Neuronal stem cell (in vitro differentiated cells): ENCODE results near the gene TNFRSF13B.
A peak's percentile ranks its signal among the peaks of the same experiment; 100 is the strongest.

Source experiments
- DNase-seq: peaks from one replicate; pipeline ENCODE4 v3.0.0-alpha.2; 2013; ENCODE audit warnings: low spot score
- H2AFZ ChIP-seq: one replicate; pipeline ENCODE4 v1.6.1; 2013; ENCODE audit warnings: mild to moderate bottlenecking, low read length, inconsistent platforms
- H2AK5ac ChIP-seq: 2 replicates; pipeline ENCODE4 v1.6.1; 2013; ENCODE audit warnings: low read depth, mild to moderate bottlenecking, inconsistent platforms, low read length, moderate library complexity, mixed read lengths
- H2BK120ac ChIP-seq: 2 replicates; pipeline ENCODE4 v1.6.1; 2013; ENCODE audit warnings: low read depth, mild to moderate bottlenecking, inconsistent platforms, low read length, moderate library complexity, mixed read lengths
- H2BK12ac ChIP-seq: one replicate; pipeline ENCODE4 v1.6.1; 2013; ENCODE audit warnings: low read length, inconsistent platforms
- H2BK15ac ChIP-seq: 2 replicates; pipeline ENCODE4 v1.6.1; 2013; ENCODE audit warnings: mild to moderate bottlenecking, low read length, inconsistent platforms, mixed read lengths
- H2BK5ac ChIP-seq: one replicate; pipeline ENCODE4 v1.6.1; 2013; ENCODE audit warnings: inconsistent platforms, mild to moderate bottlenecking, low read length, moderate library complexity
- H3K14ac ChIP-seq: one replicate; pipeline ENCODE4 v1.6.1; 2013; ENCODE audit warnings: low read length, inconsistent platforms
- H3K18ac ChIP-seq: 2 replicates; pipeline ENCODE4 v1.6.1; 2013; ENCODE audit warnings: low read length, inconsistent platforms
- H3K23ac ChIP-seq: 2 replicates; pipeline ENCODE4 v1.6.1; 2013; ENCODE audit warnings: low read depth, mild to moderate bottlenecking, mixed read lengths, low read length, inconsistent platforms; ENCODE audit not compliant: poor library complexity
- H3K27ac ChIP-seq: replicated peaks from 3 replicates; pipeline ENCODE4 v1.5.1; 2013; ENCODE audit warnings: low read length, inconsistent platforms
- H3K27me3 ChIP-seq, 3 experiments: 2 replicates each; pipeline ENCODE4 v1.6.1; 2013; ENCODE audit warnings: low read length in 3 of 3, mild to moderate bottlenecking in 2 of 3, inconsistent platforms in 1 of 3, low read depth in 1 of 3, mixed read lengths in 1 of 3, moderate library complexity in 1 of 3; ENCODE audit not compliant: control insufficient read depth in 3 of 3, insufficient read depth in 3 of 3
- H3K36me3 ChIP-seq, 2 donors: replicated peaks in 1 of 2; 2 replicates each; pipeline ENCODE4 v1.6.1; 2013; ENCODE audit warnings: low read length in 2 of 2; ENCODE audit not compliant: control insufficient read depth in 2 of 2, insufficient read depth in 2 of 2
- H3K4ac ChIP-seq: 2 replicates; pipeline ENCODE4 v1.6.1; 2013; ENCODE audit warnings: inconsistent platforms, mild to moderate bottlenecking, low read length, moderate library complexity
- H3K4me1 ChIP-seq, 2 donors: 1 replicate in 1 of 2; 2 replicates in 1 of 2; pipeline ENCODE4 v1.6.1; 2013; ENCODE audit warnings: low read length in 2 of 2, low read depth in 1 of 2; ENCODE audit not compliant: control insufficient read depth in 2 of 2, insufficient read depth in 1 of 2
- H3K4me2 ChIP-seq: one replicate; pipeline ENCODE4 v1.6.1; 2013; ENCODE audit warnings: mild to moderate bottlenecking, low read length, inconsistent platforms; ENCODE audit not compliant: insufficient read depth, poor library complexity, severe bottlenecking
- H3K4me3 ChIP-seq, 2 donors: 2 replicates each; pipeline ENCODE4 v1.5.1; 2013; ENCODE audit warnings: low read length in 2 of 2, mild to moderate bottlenecking in 2 of 2, inconsistent platforms in 1 of 2, moderate library complexity in 1 of 2
- H3K79me1 ChIP-seq: one replicate; pipeline ENCODE4 v1.6.1; 2013; ENCODE audit warnings: low read depth, mild to moderate bottlenecking, inconsistent platforms, low read length, moderate library complexity
- H3K9ac ChIP-seq: one replicate; pipeline ENCODE4 v1.6.1; 2013; ENCODE audit warnings: mild to moderate bottlenecking, low read depth, low read length, inconsistent platforms; ENCODE audit not compliant: poor library complexity
- H3K9me3 ChIP-seq, 2 donors: replicated peaks in 1 of 2; 2 replicates each; pipeline versions ENCODE3 to v1.6.1; 2013; ENCODE audit warnings: low read length in 2 of 2, mild to moderate bottlenecking in 2 of 2, inconsistent platforms in 1 of 2, low read depth in 1 of 2, mixed read lengths in 1 of 2, moderate library complexity in 1 of 2; ENCODE audit not compliant: control insufficient read depth in 2 of 2, insufficient read depth in 1 of 2
- H4K8ac ChIP-seq: one replicate; pipeline ENCODE4 v1.6.1; 2013; ENCODE audit warnings: low read depth, mild to moderate bottlenecking, inconsistent platforms, low read length, moderate library complexity
- H4K91ac ChIP-seq: one replicate; pipeline ENCODE4 v1.6.1; 2013; ENCODE audit warnings: low read length, low read depth, mild to moderate bottlenecking, inconsistent platforms; ENCODE audit not compliant: poor library complexity
- WGBS, 2 donors: extraction: QIAGEN DNeasy Blood & Tissue Kit; methylation state at CpG; one replicate each; pipeline ENCODE4 v1.1.7; 2013; ENCODE audit warnings: missing lambda C conversion rate in 2 of 2, mixed read lengths in 1 of 2; ENCODE audit not compliant: insufficient read length in 2 of 2, insufficient replicate concordance in 1 of 2; ENCODE audit errors: extremely low coverage in 2 of 2; 5-methylcytosine and 5-hydroxymethylcytosine counted together

The TNFRSF13B gene

DNA sequence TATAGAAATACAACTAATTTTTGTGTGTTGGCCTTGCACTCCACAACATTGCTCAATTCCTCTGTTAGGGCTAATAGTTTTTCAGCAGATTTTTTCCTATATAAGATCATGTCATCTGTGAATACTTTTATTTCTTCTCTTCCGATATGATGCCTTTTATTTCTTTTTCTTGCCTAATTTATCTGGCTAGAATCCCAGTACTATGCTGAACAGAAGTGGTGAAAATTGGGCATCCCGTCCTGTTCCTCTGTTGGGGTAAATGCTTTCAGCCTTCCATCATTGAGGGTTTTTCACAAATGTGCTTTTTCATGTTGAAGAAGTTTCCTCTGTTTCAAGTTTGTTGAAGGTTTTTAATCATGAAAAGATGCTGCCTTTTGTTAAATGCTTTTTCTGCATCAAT, 22.7 kb upstream of the TNFRSF13B start:
- Histone ChIP-seq H3K4ac (no peak overlapping the region), H2AK5ac (no peak overlapping the region), H3K14ac (no peak overlapping the region), H2AFZ (no peak overlapping the region), H2BK5ac (no peak overlapping the region), H3K27me3 (no peaks in the 10 kb centered on the region), H2BK120ac (no peak overlapping the region), H3K4me3 (no peak overlapping the region), H3K9ac (no peak overlapping the region), H3K79me1 (no peaks in the 10 kb centered on the region), H3K9me3 (peaks cover 0 to 4% of the 10 kb centered on the region in 2 donors), H2BK15ac (no peak overlapping the region), H3K36me3 (no peaks in the 10 kb centered on the region), H4K8ac (no peak overlapping the region), H2BK12ac (no peak overlapping the region), H3K23ac (no peak overlapping the region), H3K18ac (no peak overlapping the region), H3K27ac (no peak overlapping the region), H3K4me1 (no peaks in the 10 kb centered on the region), H3K4me2 (no peak overlapping the region), H4K91ac (no peak overlapping the region)
- no peak for DNase-seq
- WGBS, 2 donors: no CpG with 5 or more reads among the region's 2 CpGs

DNA sequence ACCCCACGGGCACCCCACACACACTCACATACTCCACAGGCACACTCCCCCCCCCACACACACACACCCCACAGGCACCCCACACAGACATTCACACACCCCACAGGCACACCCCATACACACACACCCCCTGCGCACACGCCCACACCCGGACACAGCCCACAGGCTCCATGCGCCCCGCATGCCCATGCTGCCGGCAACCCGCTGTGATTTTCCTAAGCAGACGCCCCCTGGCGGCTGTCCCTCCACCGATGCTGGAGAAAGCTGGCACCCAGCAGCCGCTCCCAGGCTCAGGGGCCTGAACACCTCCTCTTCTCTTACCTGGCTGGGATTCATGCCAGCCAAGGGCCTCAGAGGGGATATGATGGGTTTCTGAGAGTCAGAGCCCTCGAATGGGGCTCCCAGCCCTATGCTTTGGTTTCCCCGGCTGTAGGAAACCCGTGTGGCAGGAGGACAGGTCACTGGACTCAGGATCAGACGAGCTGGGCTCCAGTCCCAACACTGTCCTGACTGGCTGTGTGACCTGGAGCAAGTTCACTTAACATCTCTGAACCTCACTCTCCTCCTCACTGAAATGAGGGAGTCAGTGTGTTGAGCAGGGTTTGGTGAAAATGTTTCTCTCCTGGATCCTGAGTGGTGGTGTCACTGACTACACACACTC, 19.6 kb upstream of the TNFRSF13B start:
- Histone ChIP-seq H3K4me1 (peaks cover 0 to 2% of the 10 kb centered on the region in 2 donors), H4K91ac (no peak overlapping the region), H2BK12ac (no peak overlapping the region), H3K36me3 (no peaks in the 10 kb centered on the region), H3K9me3 (no peaks in the 10 kb centered on the region), H3K79me1 (peaks cover 2% of the 10 kb centered on the region), H3K4me2 (peak overlapping the region; percentile 36), H2BK120ac (no peak overlapping the region), H3K4me3 (no peak overlapping the region), H2AFZ (peak overlapping the region; percentile 28), H3K23ac (no peak overlapping the region), H2AK5ac (no peak overlapping the region), H3K9ac (no peak overlapping the region), H4K8ac (no peak overlapping the region), H2BK5ac (peak overlapping the region; percentile 67), H3K4ac (no peak overlapping the region), H3K27me3 (peaks cover 0 to 2% (median 0%) of the 10 kb centered on the region in 3 experiments), H2BK15ac (no peak overlapping the region), H3K14ac (no peak overlapping the region), H3K18ac (peak overlapping the region; percentile 81), H3K27ac (no peak overlapping the region)
- WGBS, 2 donors: no CpG with 5 or more reads among the region's 16 CpGs
- DNase-seq: peak; percentile 65

DNA sequence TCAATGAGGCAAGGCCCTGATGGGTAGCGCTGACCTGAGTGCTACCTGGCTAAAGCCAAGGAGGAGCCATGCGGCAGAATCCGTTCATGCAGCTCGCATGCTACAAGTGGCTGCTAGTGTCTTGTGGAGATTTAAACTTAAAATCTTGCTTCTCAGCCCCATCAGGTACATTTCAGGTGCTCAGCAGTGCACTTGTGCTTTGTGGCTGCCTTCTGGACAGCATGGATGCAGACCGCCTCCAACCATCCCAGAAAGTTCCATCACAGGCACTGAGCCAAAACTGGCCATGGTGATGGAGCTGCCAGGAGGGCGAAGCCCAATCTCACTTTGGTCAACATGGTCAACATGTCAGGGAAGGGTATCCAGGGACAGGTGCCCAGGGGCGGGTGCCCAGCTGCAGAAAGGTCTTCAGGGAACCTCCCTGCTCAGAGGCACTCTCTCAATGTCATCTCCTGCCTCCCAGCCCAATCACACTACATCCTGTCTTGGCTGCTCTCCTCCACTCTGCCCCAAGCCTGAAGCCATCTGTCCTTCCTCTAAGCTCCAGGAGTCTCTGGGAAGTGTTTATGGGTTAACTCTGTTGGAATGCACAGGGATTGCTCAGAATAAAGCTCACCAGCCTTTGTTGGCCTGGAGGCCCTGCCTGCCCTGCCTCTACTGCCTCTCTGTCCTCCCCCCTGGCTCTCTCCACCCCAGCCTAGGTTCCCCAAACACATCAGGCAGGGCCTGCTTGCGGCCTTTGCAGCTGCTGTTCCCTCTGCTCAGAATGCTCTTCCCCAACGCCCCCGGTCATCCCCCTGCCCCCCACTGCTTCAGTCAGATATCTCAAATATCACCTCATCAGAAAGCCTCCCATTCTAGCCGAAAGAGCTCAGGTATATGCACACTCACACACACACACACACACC, 18.3 kb upstream of the TNFRSF13B start:
- Histone ChIP-seq H3K4me1 (peaks cover 0 to 2% of the 10 kb centered on the region in 2 donors), H3K18ac (peak overlapping the region; percentile 60), H3K4me2 (no peak overlapping the region), H2BK15ac (peak overlapping the region; percentile 43), H2BK120ac (no peak overlapping the region), H3K9ac (no peak overlapping the region), H2BK12ac (peak overlapping the region; percentile 8), H3K36me3 (no peaks in the 10 kb centered on the region), H3K4ac (no peak overlapping the region), H3K27ac (no peak overlapping the region), H4K91ac (no peak overlapping the region), H3K79me1 (peaks cover 2% of the 10 kb centered on the region), H3K14ac (no peak overlapping the region), H2BK5ac (peak overlapping the region; percentile 11), H4K8ac (no peak overlapping the region), H3K27me3 (peaks cover 0 to 5% (median 0%) of the 10 kb centered on the region in 3 experiments), H3K4me3 (no peak overlapping the region), H2AFZ (no peak overlapping the region), H2AK5ac (peak overlapping the region; percentile 88), H3K9me3 (no peaks in the 10 kb centered on the region), H3K23ac (peak overlapping the region; percentile 18)
- DNase-seq: no peak
- no CpG with 5 or more reads among the region's 11 CpGs for WGBS, 2 donors
